Measurements from ENCODE around the gene RPN2.

The RPN2 gene

GRCh38 chr20:37188787-37189186 lies 9.7 kb downstream of the RPN2 start:
- H3K36me3 ChIP-seq (ENCODE audit: control insufficient read depth, low read depth, low read length): peaks cover 65% of the 10 kb centered on the region
- no peaks in the 10 kb centered on the region for H3K4me1 ChIP-seq (ENCODE audit: control insufficient read depth, low read depth, low read length)
- H3K27ac ChIP-seq (ENCODE audit: low read length): no peak overlapping the region
- H3K9ac ChIP-seq (ENCODE audit: low read length): no peak overlapping the region
- no peaks in the 10 kb centered on the region for H3K27me3 ChIP-seq (ENCODE audit: control insufficient read depth, insufficient read depth, low read length)
- H3K9me3 ChIP-seq (ENCODE audit: control insufficient read depth, low read depth, low read length): no peaks in the 10 kb centered on the region
- H3K4me3 ChIP-seq (ENCODE audit: low read length): no peak overlapping the region

DNA sequence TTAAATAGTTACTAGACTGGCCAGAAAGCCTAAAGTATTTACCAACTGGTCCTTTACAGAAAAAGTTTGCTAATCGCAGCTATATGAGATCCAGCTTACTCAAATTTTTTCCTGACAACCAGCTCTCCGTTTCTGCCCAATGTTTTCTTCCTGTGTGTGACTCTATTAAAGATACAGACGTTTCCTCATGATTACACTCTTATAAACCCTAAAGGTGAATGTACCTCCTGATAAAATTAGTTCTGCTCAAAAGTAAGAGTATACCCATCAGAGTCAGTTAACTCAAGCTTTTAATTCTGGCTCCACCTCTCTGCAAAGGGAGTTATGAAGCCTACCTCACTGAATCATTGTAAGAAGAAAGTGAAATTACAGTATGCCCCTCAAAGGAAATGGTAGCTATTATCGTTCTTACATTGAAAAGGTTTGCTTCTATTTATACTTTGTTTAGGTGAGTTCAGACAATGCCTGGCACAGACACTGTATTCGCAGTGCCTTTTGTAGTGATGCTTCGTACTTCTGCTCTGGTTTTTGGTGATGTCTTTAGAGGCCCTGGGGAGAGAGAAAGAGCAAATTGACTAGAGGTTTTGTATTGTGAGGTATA lies 10.4 kb downstream of the RPN2 start:
- H3K9ac ChIP-seq (ENCODE audit: low read length): no peak overlapping the region
- no peaks in the 10 kb centered on the region for H3K27me3 ChIP-seq (ENCODE audit: control insufficient read depth, insufficient read depth, low read length)
- no peaks in the 10 kb centered on the region for H3K4me1 ChIP-seq (ENCODE audit: control insufficient read depth, low read depth, low read length)
- peaks cover 60% of the 10 kb centered on the region for H3K36me3 ChIP-seq (ENCODE audit: control insufficient read depth, low read depth, low read length)
- H3K27ac ChIP-seq (ENCODE audit: low read length): no peak overlapping the region
- no peak overlapping the region for H3K4me3 ChIP-seq (ENCODE audit: low read length)
- H3K9me3 ChIP-seq (ENCODE audit: control insufficient read depth, low read depth, low read length): no peaks in the 10 kb centered on the region

DNA sequence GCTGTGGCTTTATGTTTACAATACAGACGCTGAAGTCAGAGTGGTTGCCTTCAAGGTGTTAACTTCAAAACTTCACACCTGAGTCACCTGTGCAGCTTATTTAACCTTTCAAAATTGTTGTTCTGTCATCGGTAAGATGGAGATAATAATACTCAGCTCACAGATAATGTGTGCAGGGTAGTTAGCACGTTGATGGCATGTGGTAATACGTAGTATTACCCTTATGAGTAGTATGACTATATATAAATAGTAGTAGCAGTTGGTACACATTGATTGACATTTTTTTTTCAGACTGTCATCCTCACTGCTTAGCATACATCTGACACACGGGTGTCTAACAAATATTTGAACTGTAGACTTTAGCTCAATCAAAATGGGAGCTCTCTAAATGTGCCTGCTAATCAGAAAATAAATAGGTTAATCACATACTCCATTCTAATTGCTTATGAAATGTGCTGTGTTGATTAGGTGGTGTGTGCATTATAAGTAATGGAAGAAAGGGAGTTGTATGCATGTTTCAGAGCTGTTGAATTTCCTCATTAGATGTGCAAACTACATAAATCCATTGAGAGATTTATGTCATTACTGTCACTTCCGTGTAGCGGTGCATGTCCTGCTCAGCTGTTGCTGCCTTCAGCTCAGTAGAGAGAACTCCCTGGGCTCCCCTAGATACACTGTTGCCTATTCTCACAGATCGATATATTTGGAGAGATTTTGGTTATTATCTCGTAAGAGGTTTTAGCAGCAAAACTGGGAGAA lies 11.4 kb downstream of the RPN2 start:
- Histone ChIP-seq H3K36me3 (ENCODE audit: control insufficient read depth, low read depth, low read length) (peaks cover 50% of the 10 kb centered on the region), H3K9ac (ENCODE audit: low read length) (no peak overlapping the region), H3K27me3 (ENCODE audit: control insufficient read depth, insufficient read depth, low read length) (no peaks in the 10 kb centered on the region), H3K4me3 (ENCODE audit: low read length) (no peak overlapping the region), H3K9me3 (ENCODE audit: control insufficient read depth, low read depth, low read length) (no peaks in the 10 kb centered on the region), H3K27ac (ENCODE audit: low read length) (no peak overlapping the region), H3K4me1 (ENCODE audit: control insufficient read depth, low read depth, low read length) (no peaks in the 10 kb centered on the region)

- no peak overlapping the region for H3K4me3 ChIP-seq (ENCODE audit: low read length)
- no peaks in the 10 kb centered on the region for H3K4me1 ChIP-seq (ENCODE audit: control insufficient read depth, low read depth, low read length)
- H3K27me3 ChIP-seq (ENCODE audit: control insufficient read depth, insufficient read depth, low read length): no peaks in the 10 kb centered on the region
- H3K9me3 ChIP-seq (ENCODE audit: control insufficient read depth, low read depth, low read length): no peaks in the 10 kb centered on the region
- no peak overlapping the region for H3K9ac ChIP-seq (ENCODE audit: low read length)
- H3K27ac ChIP-seq (ENCODE audit: low read length): no peak overlapping the region
- peaks cover 41% of the 10 kb centered on the region for H3K36me3 ChIP-seq (ENCODE audit: control insufficient read depth, low read depth, low read length)
Measured at GRCh38 chr20:37192137-37192854, 13.2 kb downstream of the RPN2 start.

DNA sequence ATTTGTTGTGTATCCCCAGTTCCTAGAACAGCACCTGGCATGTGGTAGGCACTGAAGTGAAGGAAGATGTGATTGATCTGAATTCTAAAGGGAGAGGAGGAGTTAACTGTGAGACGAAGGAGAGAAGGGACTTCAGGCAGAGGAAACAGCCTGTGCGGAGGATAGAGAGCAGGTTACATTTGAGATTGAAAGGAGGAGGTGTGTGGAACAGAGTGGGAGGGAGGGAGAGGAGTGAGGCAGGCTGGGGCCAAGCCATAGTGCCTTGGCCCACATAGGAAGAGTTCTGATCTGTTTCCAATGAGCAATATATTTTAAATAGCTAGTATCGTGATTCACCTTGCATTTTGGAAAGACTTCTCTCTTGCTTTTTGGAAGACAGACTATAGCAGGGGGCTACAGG lies 14.1 kb downstream of the RPN2 start:
- H3K27ac ChIP-seq (ENCODE audit: low read length): no peak overlapping the region
- H3K27me3 ChIP-seq (ENCODE audit: control insufficient read depth, insufficient read depth, low read length): no peaks in the 10 kb centered on the region
- no peak overlapping the region for H3K9ac ChIP-seq (ENCODE audit: low read length)
- H3K4me3 ChIP-seq (ENCODE audit: low read length): no peak overlapping the region
- no peaks in the 10 kb centered on the region for H3K9me3 ChIP-seq (ENCODE audit: control insufficient read depth, low read depth, low read length)
- H3K36me3 ChIP-seq (ENCODE audit: control insufficient read depth, low read depth, low read length): peaks cover 38% of the 10 kb centered on the region
- no peaks in the 10 kb centered on the region for H3K4me1 ChIP-seq (ENCODE audit: control insufficient read depth, low read depth, low read length)

DNA sequence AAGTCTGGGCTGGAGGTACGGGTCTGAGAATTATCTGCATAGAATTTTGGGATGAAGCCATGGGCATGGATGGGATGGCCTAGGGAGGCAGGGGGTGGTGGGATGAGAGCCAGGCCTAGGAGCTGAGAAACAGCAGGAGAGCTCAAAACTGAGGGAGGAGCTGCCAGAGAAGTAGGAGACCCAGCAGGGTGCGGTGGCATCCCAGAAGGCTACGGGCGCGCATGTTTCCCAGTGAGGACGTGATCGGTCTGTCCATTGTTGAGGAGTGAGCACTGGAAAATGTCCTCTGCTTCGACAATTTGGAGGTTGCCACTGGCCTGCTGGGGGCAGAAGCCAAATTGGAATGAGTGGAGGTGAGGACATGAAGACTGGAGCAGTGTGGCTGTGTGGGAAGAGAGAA lies 14.7 kb downstream of the RPN2 start:
- H3K36me3 ChIP-seq (ENCODE audit: control insufficient read depth, low read depth, low read length): peaks cover 42% of the 10 kb centered on the region
- no peaks in the 10 kb centered on the region for H3K4me1 ChIP-seq (ENCODE audit: control insufficient read depth, low read depth, low read length)
- no peak overlapping the region for H3K27ac ChIP-seq (ENCODE audit: low read length)

DNA sequence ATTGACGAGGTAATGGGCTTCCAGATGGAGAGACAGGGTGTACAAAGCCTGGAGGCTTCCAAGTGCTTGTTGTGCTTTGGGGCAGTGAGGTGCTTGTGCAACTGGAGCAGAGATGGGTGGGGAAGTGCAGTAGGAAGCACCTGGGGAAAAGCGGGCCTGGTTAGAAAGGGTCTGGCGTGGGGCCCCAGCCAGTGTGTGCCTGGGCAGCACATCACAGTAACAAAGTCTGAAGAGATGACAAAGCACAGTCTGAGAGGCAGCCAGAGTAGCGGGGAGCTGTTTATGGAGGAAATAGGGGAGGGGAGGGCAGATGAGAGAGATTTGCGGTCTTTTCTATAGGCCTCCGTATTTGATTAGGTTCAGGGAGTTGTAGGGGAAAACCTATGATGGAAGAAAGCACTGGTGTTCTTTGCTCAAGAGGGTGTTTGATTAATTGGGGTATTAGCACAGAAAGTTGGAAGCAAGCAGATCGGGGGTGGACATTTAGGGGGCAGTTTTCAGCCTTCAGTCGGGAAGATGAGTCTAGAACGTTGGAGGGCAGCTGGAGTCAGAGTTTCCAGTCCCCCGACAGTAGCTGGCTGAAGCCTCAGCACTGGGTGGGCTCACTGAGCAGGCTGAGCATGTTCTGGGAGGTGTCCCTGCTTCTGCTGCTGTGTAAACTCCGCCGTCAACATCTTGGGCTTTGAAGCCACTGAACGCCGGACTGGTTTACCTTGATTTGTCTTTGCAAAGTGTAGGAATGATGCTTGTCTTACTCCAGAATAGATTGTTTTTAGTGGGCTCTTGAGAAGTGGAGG lies 15.7 kb downstream of the RPN2 start:
- no peak overlapping the region for H3K27ac ChIP-seq (ENCODE audit: low read length)
- no peaks in the 10 kb centered on the region for H3K4me1 ChIP-seq (ENCODE audit: control insufficient read depth, low read depth, low read length)
- no peak overlapping the region for H3K4me3 ChIP-seq (ENCODE audit: low read length)
- H3K27me3 ChIP-seq (ENCODE audit: control insufficient read depth, insufficient read depth, low read length): no peaks in the 10 kb centered on the region
- H3K9ac ChIP-seq (ENCODE audit: low read length): no peak overlapping the region
- H3K36me3 ChIP-seq (ENCODE audit: control insufficient read depth, low read depth, low read length): peaks cover 42% of the 10 kb centered on the region
- H3K9me3 ChIP-seq (ENCODE audit: control insufficient read depth, low read depth, low read length): no peaks in the 10 kb centered on the region

More for the DNA sequence above, 14.7 kb downstream of the RPN2 start:
- no peaks in the 10 kb centered on the region for H3K9me3 ChIP-seq (ENCODE audit: control insufficient read depth, low read depth, low read length)
- no peak overlapping the region for H3K9ac ChIP-seq (ENCODE audit: low read length)
- no peaks in the 10 kb centered on the region for H3K27me3 ChIP-seq (ENCODE audit: control insufficient read depth, insufficient read depth, low read length)
- H3K4me3 ChIP-seq (ENCODE audit: low read length): no peak overlapping the region

- Histone ChIP-seq H3K27me3 (ENCODE audit: control insufficient read depth, insufficient read depth, low read length) (no peaks in the 10 kb centered on the region), H3K36me3 (ENCODE audit: control insufficient read depth, low read depth, low read length) (peaks cover 61% of the 10 kb centered on the region), H3K9ac (ENCODE audit: low read length) (no peak overlapping the region), H3K4me1 (ENCODE audit: control insufficient read depth, low read depth, low read length) (no peaks in the 10 kb centered on the region), H3K9me3 (ENCODE audit: control insufficient read depth, low read depth, low read length) (no peaks in the 10 kb centered on the region), H3K27ac (ENCODE audit: low read length) (no peak overlapping the region), H3K4me3 (ENCODE audit: low read length) (no peak overlapping the region)
Measured at GRCh38 chr20:37198932-37199660, 20.0 kb downstream of the RPN2 start.

DNA sequence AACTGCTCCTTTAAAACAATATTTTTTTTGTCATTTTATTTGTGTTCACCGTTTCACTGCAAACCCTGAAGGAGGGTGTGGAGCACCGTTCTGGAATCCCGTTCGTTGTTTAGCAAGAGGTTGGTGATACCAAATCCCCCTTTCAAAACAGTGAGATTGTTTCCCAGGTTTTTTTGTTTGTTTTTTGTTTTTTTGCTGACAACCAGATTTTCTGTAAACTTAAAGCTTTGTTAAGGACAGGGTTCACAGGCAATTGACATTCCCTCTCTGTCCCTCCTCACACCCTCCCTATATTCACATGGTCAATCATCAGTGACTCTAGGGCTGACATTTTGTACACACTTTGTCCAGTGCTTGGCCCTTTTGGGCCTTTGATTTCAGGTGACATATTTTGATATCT lies 21.2 kb downstream of the RPN2 start:
- Histone ChIP-seq H3K4me3 (ENCODE audit: low read length) (no peak overlapping the region), H3K36me3 (ENCODE audit: control insufficient read depth, low read depth, low read length) (peaks cover 74% of the 10 kb centered on the region), H3K27ac (ENCODE audit: low read length) (no peak overlapping the region), H3K27me3 (ENCODE audit: control insufficient read depth, insufficient read depth, low read length) (no peaks in the 10 kb centered on the region), H3K9ac (ENCODE audit: low read length) (no peak overlapping the region), H3K9me3 (ENCODE audit: control insufficient read depth, low read depth, low read length) (no peaks in the 10 kb centered on the region), H3K4me1 (ENCODE audit: control insufficient read depth, low read depth, low read length) (no peaks in the 10 kb centered on the region)

GRCh38 chr20:37200926-37201826 lies 22.0 kb downstream of the RPN2 start:
- H3K4me3 ChIP-seq (ENCODE audit: low read length): no peak overlapping the region
- H3K9ac ChIP-seq (ENCODE audit: low read length): no peak overlapping the region
- H3K9me3 ChIP-seq (ENCODE audit: control insufficient read depth, low read depth, low read length): no peaks in the 10 kb centered on the region
- H3K4me1 ChIP-seq (ENCODE audit: control insufficient read depth, low read depth, low read length): no peaks in the 10 kb centered on the region
- peaks cover 82% of the 10 kb centered on the region for H3K36me3 ChIP-seq (ENCODE audit: control insufficient read depth, low read depth, low read length)
- no peaks in the 10 kb centered on the region for H3K27me3 ChIP-seq (ENCODE audit: control insufficient read depth, insufficient read depth, low read length)
- no peak overlapping the region for H3K27ac ChIP-seq (ENCODE audit: low read length)
